GM19238 (cell line): ENCODE results near the gene ZNF205.
A peak's percentile ranks its signal among the peaks of the same experiment; 100 is the strongest.

ENCODE experiments used
- DNase-seq: peaks from one replicate; pipeline ENCODE4 v3.0.0; 2011; ENCODE audit warnings: low spot score; ENCODE audit not compliant: insufficient read length

ZNF205 gene

DNA sequence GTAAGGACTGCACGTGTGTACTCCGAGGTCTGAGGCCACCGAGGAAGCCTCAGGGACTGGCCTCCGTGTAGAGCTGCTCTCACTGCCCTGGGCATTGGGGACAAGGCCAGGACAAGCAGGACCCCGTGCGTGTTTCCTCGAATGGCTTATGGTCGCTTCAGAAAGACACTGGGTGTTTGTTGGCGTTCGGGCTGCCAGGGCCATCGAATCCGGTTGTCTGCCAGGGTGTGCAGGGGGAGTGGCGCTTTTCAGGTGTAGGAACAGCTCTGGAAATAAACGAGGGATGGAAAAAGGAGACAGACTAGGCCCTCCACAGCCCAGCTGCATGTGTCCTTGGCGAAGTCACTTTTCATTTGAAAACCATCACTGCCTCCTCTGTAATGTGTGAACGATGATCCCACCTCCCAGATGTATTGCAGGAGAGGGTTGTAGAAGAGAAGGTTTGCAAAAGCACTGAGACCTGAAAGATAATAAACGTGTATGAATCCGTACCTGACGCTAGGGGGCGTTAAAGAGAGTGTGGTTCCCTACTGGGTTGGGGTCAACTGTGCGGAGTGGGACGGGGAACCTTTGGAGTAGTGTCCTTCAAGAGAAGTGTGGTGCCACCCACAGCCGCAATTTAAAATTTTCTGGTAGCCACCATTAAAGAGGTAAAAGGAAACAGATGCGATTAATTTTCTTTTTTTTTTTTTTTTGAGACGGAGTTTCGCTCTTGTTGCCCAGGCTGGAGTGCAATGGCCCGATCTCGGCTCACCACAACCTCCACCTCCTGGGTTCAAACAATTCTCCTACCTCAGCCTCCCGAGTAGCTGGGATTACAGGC is 11.2 kb upstream of the ZNF205 start:
- no peak for DNase-seq

DNA sequence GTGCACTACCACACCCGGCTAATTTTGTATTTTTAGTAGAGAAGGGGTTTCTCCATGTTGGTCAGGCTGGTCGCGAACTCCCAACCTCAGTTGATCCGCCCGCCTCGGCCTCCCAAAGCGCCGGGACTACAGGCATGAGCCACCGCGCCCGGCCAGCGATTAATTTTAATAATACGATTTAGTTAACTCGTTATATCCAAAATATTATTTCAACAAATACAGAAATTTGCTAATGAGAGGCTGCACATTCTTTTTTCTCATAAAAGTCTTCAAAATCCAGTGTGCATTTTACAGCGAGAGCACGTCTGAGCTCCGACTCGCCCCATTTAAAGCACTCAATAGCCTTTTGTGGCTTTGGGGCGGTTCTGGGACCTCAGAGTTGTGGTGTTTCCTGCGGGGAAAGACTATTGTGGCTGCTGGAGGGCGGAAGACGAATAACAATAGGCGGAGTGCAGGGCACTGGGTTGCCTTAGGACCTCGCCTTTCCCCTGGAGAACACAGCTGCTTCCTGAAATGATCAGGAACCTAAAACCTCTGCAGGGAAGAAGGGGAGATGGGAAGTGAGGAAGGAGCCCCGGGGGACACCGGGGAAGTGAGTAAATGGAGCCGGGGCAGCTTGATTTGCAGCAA is 10.4 kb upstream of the ZNF205 start:
- DNase-seq: no peak

DNA sequence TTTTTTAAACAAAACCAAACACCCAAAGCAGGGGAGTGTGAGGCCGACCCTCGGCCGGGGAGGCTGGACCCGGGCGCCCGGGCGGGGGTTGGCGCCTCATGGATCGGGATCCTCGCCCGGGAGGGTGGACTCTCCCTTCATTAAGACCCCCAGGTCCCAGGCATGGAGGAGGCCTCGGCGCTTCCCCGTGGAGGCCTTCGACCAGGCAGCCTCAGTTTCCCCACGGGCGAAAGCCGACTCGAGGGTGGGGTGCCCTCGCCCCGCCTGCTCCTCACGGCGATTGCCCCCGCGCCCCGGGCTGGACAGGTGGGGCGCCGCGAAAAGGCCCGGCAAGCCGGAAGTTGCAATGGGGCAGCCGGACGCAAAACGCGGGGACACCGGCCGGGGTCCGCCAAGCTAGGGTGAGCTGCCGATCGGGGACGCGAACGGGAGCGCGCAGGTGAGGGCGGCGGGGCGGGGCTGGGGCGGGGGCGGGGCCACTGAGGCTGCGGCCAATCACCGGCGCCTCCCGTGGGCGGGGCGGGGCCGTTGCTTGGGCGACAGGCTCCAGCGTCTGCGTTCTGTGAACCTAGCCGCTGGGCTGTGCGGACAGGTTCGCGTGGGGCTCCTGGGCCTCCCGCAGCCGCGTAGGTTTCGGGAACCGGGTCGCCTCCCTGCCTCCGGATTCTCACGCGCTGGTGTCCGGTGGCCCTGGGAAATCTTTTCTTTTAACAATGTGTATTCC is 6.0 kb upstream of the ZNF205 start:
- peak; percentile 98 for DNase-seq

DNA sequence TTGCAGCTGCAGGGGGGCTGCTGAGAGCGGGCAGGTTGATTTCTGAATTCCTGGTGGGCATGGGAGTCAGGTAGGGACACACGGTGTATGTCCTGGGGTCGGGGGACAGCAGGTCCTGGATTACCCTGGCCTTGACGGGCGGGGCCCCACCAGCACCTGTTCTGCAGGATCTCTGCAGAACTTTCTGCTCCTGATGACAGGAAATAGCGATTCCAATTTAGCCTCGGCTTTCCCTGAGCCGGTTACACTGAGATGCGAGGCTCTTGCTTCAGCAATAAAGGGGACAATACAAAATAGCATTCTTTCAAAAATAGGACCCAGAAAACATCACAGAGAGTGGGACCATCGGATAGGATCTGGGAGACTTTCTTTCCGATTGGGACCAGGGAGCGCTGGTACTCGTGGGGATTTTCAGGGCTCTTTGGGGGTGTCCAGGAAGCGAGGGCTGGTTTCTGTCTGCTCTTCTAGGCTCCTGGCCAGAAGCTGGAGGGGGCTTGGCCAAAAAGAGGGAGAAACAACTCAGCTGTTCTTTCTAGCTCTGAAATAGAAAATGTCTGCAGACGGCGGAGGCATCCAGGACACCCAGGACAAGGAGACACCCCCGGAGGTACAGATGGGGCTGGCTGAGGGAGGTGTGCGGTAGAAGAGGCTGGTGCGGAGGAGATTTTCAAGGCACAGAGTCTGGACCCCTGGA is 642 bp downstream of the ZNF205 start:
- DNase-seq: no peak

DNA sequence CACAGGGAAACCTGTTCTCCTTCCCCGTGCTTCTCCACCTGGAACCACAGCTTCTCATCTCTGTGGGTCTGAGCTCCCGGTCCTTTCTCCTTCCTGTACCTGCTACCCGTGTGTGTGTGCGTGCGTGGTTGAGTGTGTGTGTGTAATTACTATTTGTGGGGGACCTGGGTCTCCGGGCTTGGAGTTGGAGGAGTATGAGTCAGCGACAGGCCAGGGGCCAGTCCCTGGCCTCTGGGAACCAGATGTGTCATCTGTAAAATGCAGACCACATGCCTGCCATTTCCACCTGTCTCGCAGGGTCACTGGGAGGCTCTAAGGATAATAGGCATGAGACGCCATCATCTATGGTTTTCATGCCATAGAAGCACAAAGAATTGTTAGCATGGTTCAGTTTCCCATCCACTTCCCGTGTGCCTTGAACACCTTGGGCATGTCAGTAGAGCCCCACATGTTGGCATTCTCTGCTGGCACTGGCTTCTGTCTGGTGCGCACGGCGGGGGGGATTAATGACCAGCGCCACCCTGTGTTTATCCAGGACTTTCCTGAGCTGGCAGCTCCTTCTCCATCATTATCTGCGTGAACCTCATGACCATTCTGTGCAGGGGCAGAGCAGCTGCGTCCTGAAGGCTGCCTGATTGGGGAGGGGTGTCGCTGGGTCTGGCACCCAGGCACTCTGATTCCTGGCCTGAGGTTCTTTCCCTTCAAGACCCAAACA is 1.5 kb downstream of the ZNF205 start:
- DNase-seq: no peak

DNA sequence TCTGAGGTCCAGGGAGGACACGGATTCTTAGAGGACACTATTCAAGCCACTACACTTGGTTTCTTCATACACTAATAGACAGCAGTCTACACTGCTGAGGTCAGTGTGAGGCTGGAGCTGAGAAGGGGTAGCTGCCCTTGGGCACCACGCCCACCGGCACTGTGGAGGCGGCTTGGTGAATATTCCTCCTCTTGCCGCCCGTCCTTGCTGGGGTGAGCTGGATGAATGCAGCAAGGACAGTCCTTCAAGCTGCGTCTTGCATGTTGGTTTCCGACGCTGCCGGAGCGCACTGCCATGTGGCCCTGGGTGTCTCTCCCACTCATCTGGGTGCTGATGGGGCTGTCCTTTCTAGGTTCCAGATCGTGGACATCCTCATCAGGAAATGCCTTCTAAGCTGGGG is 2.6 kb downstream of the ZNF205 start:
- no peak for DNase-seq

DNA sequence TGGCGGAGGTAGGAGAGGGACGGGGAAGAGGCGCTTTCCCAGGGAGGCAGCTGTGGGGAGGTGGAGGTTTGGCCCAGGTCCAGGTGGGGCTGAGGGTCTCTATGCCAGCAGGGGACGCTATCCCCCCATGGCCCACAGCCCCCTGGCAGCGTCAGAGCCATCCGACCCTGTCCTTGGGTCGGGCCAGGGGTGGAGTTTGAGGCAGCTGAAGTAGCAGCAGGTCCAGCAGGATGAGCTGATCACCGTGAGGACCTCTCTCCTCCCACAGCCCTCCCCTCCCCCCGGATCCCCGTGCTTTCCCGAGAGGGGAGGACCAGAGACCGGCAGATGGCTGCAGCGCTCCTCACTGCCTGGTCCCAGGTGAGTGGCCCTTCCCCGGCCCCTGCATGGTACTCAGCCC is 3.2 kb downstream of the ZNF205 start:
- DNase-seq: no peak

DNA sequence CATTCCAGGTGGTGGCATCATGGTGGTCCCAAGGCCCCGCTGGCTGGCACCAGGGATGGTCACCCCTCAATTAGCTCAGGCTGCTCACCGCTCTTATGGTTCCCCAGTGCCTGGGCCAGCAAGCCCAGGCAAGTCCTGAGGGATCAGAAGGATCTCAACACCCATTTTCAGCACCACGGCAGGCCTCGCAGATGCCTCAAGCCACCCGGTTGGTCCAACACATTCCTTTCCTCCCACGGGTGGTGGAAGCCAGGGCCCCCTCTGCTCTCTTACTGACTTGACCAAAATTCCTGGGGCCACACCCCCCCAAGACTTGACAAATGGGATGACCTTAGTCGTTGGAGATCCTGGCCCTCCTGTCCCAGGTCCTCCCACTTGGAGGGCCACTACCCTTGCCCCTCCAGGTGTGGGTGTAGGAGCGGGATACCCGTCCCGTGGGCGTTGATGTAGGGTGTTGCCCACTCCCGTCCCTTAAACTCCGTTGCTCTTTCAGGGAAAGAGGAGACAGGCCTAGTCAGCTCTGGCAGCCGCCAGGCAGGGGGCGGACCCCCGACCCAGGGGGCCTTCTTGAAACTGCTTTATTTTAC is 5.9 kb downstream of the ZNF205 start:
- DNase-seq: no peak

DNA sequence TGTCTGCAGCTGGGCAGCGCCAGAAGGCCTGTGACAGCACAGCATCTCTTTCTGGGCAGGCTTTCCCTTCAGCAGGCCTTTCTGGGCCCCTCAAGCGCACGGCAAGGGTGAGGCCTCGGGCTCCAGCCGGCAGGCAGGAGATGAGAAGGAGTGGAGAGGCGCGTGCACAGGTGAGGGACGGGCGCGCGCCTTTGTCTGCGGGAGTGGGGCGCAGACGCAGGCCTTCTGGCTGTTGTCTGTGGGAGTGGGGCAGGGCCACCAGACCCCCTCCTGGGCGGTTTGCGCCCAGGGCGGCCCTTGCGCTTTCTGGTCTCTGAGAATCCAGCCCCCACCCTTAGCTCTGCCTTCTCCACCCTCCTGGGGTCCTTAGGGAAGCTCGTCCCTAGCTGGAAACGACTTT is 6.5 kb downstream of the ZNF205 start:
- DNase-seq: no peak

DNA sequence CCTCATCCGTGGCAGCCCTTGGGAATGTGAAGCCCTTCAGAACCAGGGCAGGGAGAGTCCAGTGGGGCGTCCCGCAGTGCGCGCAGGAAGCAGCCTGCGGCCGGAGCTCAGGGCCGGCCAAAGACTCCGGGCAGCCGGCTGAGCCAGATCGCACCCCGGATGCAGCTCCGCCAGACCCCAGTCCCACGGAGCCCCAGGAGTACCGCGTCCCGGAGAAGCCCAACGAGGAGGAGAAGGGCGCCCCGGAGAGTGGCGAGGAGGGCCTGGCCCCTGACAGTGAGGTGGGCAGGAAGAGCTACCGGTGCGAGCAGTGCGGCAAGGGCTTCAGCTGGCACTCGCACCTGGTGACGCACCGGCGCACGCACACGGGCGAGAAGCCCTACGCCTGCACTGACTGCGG is 6.9 kb downstream of the ZNF205 start:
- no peak for DNase-seq

DNA sequence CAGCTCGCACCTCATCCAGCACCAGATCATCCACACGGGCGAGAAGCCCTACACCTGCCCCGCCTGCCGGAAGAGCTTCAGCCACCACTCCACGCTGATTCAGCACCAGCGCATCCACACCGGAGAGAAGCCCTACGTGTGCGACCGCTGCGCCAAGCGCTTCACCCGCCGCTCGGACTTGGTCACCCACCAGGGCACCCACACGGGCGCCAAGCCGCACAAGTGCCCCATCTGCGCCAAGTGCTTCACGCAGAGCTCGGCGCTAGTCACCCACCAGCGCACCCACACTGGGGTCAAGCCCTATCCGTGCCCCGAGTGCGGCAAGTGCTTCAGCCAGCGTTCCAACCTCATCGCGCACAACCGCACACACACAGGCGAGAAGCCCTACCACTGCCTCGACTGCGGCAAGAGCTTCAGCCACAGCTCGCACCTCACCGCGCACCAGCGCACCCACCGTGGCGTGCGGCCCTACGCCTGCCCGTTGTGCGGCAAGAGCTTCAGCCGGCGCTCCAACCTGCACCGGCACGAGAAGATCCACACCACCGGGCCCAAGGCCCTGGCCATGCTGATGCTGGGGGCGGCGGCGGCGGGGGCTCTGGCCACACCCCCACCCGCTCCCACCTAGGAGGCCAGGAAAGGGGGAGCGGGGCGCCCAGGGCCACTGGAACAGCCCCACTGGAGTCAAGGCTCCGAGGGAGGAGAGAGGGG is 7.5 kb downstream of the ZNF205 start:
- no peak for DNase-seq

DNA sequence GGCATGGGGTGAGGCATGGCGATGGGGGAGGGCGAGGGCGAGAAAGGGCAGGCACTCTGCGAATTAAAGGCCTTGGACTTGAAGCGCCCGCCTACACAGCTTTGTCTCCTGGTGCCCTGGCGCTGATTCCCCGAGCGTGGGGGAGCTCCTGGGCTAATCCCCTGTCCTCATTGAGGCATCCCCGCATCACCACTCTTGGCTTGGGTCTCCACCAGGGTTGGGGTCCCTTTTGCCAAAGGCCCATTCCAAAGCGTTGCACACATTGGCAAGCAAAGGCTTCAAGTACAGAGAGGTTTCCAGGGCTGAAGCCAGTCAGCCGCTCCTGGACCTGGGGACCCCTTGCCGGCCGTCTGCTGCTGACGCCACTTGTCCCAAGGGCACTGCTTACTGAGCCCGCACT is 8.0 kb downstream of the ZNF205 start:
- no peak for DNase-seq

DNA sequence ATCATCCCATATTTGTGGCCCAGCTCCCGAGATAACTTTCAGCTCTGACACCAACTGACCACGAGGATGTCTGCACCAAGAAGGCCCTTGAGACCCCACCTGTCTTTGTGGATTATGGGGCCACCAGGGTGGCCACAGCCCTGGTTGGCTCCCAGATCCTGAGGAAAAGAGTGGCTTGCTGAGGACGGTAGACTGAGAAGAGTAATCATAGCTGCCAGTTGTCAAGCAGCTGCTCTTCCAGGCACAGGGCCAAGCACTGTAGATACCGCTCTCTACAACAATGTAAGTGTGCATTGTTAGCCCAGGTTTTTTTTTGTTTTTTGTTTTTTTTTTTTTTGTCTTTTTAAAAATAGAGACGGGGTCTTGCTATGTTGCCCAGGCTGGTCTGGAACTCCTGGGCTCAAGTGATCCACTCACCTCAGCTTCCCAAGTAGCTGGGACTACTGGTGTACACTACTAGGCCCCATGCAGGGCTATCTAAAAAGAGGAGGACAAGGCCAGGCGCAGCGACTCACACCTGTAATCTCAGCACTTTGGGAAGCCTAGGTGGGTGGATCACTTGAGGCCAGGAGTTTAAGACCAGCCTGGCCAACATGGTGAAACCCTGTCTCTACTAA is 9.6 kb downstream of the ZNF205 start:
- DNase-seq: no peak

DNA sequence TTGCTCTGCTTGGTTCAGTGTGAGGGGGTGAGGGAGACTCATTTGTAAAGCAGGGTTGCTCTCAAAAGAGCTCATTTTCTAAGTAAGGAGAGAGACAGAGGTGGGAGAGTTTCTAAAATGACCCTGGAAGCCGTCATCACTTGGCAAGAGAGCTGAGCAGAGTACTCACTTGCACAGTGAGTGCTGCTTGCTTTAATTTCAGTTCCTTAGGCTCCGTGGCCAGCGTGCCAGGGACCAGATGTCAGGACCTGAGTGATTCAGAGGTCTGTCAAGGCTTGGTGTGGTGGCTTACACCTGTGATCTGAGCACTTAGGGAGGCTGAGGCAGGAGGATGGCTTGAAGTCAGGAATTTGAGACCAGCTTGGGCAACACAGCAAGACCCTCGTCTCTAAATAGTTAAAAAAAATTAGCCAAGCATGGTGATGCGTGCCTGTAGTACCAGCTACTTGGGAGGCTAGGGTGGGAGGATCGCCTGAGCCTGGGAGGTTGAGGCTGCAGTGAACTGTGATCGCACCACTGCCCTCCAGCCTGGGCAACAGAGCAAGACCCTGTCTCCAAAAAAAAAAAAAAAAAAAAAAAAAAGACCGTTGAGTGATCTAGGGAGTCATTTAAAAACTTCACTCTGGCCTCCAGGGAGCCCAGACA is 10.7 kb downstream of the ZNF205 start:
- no peak for DNase-seq

DNA sequence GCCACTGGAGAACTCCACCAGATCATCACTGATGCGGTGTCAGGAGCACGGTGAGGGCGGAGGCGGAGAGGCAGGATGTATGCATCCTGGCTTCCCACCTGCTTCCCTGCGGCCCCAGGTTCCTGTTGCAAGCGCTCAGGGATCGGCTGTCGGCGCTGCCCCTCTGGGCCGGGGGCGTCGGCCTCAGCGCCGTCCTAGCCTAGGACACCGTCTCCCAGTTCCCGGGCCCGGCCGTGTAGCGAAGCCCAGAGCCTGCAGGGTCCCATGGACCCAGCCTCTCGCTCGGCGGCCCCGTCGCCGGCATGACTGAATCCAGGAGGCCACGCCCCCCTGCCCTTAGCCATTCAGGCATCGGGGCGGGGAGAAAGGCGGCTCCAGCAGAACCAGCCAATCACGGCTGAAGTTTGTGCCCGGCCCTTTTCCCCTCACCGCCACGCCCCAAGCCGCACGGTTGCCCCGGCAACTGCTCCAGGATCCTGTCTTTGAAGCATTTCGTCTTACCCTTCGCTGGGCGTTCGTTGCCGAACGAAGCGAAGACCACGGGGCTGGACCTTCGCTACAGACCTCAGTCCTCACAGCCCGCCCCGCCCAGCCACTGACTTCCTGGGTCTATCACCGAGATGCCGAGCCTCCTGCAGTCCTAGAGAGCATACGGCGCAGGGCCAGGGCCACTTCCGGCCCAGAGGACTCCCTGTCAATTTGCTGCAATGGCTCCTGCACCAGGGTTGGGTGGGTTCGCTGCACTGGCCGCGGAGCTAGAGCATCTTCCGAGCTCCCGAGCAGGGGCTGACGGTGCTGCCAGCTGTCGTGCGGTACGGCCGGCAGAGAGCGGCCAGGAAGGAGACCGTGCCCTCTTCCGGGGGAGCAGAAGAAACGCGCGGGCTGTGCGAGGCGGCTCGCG is 11.8 kb downstream of the ZNF205 start:
- peak; percentile 96 for DNase-seq

DNA sequence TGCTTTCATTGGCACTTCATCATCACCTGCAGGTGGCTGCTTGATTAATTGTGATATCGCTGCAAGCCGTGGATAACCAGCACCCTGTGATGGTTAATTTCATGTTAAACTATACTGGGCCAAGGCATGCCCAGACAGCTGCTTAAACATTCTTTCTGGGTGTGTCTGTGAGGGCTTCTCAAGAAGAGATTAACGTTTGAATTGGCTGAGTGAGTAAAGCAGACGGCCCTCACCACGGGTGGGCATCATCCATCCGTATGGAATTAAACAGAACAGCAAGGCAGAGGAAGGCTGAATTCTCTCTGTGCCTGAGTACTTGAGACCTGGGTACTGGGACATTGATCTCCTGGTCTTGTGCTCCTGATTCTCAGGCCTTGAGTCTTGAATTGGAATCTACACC is 15.4 kb downstream of the ZNF205 start:
- DNase-seq: no peak

DNA sequence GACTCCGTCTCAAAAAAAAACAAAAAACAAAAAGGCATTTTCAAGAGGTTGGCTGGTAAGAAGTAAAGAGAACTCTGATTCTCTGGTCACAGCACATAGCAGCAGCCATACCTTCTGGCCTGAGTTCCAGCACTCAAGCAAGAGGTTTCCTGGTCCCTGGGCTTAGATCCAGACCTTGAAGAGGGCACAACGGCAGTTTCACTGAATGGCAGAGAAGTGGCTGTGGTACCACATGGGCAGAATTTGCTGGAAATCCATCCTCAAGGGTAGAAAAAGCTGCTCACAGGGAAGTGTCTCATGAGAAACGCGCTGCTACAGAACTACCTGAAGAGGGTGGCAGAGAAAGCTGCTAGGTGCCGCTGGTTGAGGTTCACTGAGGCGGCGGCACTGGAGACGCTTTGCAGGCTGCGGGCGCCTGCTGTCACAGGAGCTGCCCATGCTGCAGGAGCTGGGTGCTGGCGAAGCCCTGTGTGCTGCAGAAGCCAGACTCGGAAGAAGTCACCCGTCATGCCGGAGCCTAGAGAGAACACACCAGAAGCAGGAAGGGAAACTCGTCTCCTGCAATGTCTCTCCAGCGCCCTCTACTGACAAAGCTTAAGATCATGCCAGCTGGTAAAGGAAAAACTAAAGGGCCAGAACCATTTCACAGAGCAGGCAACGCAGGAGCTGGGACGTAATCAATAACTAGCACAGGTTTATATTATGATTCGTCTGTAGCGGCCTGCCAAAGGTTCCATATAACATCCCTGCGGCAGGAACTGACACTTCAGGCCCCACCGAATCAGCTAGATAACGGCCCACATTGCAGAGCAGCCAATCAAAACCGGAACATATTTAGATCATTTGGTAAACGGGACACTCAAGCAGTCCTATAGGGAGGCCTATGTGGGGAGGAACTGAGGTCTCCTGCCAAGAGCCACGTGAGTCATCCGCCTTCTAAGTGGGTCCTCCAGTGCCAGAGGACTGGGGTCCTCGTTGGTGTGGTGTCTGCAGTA is 17.0 kb downstream of the ZNF205 start:
- no peak for DNase-seq
